Thyroid gland (tissue), 4 donors: ENCODE measurements around the gene MSMO1.

Experiments
- CTCF ChIP-seq, 6 experiments: fragments of 200-600 bp in 3 of 6; fragments of 450-650 bp in 3 of 6; sonication (generic) in 3 of 6; IDR thresholded peaks; one replicate each; pipeline ENCODE4 v1.5.1; 2016 to 2019; ENCODE audit warnings: antibody characterized with exemption in 6 of 6, mild to moderate bottlenecking in 2 of 6, inconsistent platforms in 1 of 6, moderate library complexity in 1 of 6
- POLR2A ChIP-seq, 2 donors: fragments of 450-650 bp; IDR thresholded peaks; one replicate each; pipeline ENCODE4 v1.6.1; 2017; ENCODE audit warnings: antibody characterized with exemption in 2 of 2, mild to moderate bottlenecking in 2 of 2, moderate library complexity in 1 of 2

GRCh38 chr4:165364452-165365080, 37.1 kb downstream of the MSMO1 start:
- TF ChIP-seq CTCF (IDR thresholded peaks at IDR 0.05) (no peak), POLR2A (IDR thresholded peaks at IDR 0.05) (no peak)
